ENCODE measurements around the gene ARPIN.
"Not testable (repeated sequence)": the region's sequence is repeated elsewhere in the genome, so short reads cannot be mapped to it uniquely, and the experiment has no call there.

Gene ARPIN

GRCh38 chr15:89912674-89913396 is at the start of gene ARPIN:
ARPIN (minus strand) TSS chr15:89912952; CDS start chr15:89912835, 117 bp downstream.
- DNase-seq (ENCODE audit: low spot score) = peak; percentile 86

GRCh38 chr15:89958107-89958805 is 45.5 kb upstream of the ARPIN start:
- no peak for DNase-seq (ENCODE audit: low spot score)

GRCh38 chr15:89955449-89955998 is 42.8 kb upstream of the ARPIN start:
- DNase-seq (ENCODE audit: low spot score) = not testable (repeated sequence)

- no peak for DNase-seq (ENCODE audit: low spot score)
Observed at GRCh38 chr15:89954541-89954940, 41.8 kb upstream of the ARPIN start.

- no peak for DNase-seq (ENCODE audit: low spot score)
Observed at GRCh38 chr15:89948796-89949195, 36.0 kb upstream of the ARPIN start.

- no peak for DNase-seq (ENCODE audit: low spot score)
Observed at GRCh38 chr15:89947385-89947784, 34.6 kb upstream of the ARPIN start.

GRCh38 chr15:89946681-89947299 is 34.0 kb upstream of the ARPIN start:
- DNase-seq (ENCODE audit: low spot score) = no peak

- DNase-seq (ENCODE audit: low spot score) = not testable (repeated sequence)
Observed at GRCh38 chr15:89943721-89944120, 31.0 kb upstream of the ARPIN start.

GRCh38 chr15:89939910-89940309 is 27.2 kb upstream of the ARPIN start:
- no peak for DNase-seq (ENCODE audit: low spot score)

GRCh38 chr15:89939377-89939776 is 26.6 kb upstream of the ARPIN start:
- not testable (repeated sequence) for DNase-seq (ENCODE audit: low spot score)

- no peak for DNase-seq (ENCODE audit: low spot score)
Observed at GRCh38 chr15:89937365-89938350, 24.9 kb upstream of the ARPIN start.

- DNase-seq (ENCODE audit: low spot score) = no peak
Observed at GRCh38 chr15:89936786-89937265, 24.1 kb upstream of the ARPIN start.

- no peak for DNase-seq (ENCODE audit: low spot score)
Observed at GRCh38 chr15:89936051-89936785, 23.5 kb upstream of the ARPIN start.

GRCh38 chr15:89932880-89933279 is 20.1 kb upstream of the ARPIN start:
- DNase-seq (ENCODE audit: low spot score) = no peak

GRCh38 chr15:89928421-89928820 is 15.7 kb upstream of the ARPIN start:
- no peak for DNase-seq (ENCODE audit: low spot score)

- DNase-seq (ENCODE audit: low spot score) = no peak
Observed at GRCh38 chr15:89926158-89926557, 13.4 kb upstream of the ARPIN start.

- no peak for DNase-seq (ENCODE audit: low spot score)
Observed at GRCh38 chr15:89917442-89918101, 4.8 kb upstream of the ARPIN start.

GRCh38 chr15:89916660-89917059 is 3.9 kb upstream of the ARPIN start:
- DNase-seq (ENCODE audit: low spot score) = no peak

- DNase-seq (ENCODE audit: low spot score) = peak; percentile 65
Observed at GRCh38 chr15:89912145-89912673, 543 bp downstream of the ARPIN start.

Data from iPS-NIHi11 (cell line).